NK-92 (cell line): ENCODE results near the gene BROX.
"Not testable (repeated sequence)": the region's sequence is repeated elsewhere in the genome, so short reads cannot be mapped to it uniquely, and the experiment has no call there.

Source experiments
- DNase-seq: peaks from one replicate; lab custom pipeline; 2025; ENCODE audit not compliant: unreplicated experiment; lab: John Stamatoyannopoulos, UW

The BROX gene

GRCh38 chr1:222712253-222713090, at the start of gene BROX, which contains the start of gene AIDA:
BROX (plus strand) TSS chr1:222712564; CDS start chr1:222715700, 3,136 bp downstream.
AIDA (minus strand) TSS chr1:222712491; CDS start chr1:222712317, 174 bp downstream.
- DNase-seq, result peak; percentile 57

GRCh38 chr1:222663431-222663934, 48.9 kb upstream of the BROX start:
- no peak for DNase-seq

GRCh38 chr1:222665964-222666363, 46.4 kb upstream of the BROX start:
- no peak for DNase-seq

- not testable (repeated sequence) for DNase-seq
These were observed 44.2 kb upstream of the BROX start for GRCh38 chr1:222668184-222668583.

- DNase-seq, result not testable (repeated sequence)
These were observed 43.3 kb upstream of the BROX start for GRCh38 chr1:222669107-222669506.

GRCh38 chr1:222670110-222670509, 42.3 kb upstream of the BROX start:
- no peak for DNase-seq

- DNase-seq, result no peak
These were observed 32.3 kb upstream of the BROX start for GRCh38 chr1:222680080-222680479.

DNA sequence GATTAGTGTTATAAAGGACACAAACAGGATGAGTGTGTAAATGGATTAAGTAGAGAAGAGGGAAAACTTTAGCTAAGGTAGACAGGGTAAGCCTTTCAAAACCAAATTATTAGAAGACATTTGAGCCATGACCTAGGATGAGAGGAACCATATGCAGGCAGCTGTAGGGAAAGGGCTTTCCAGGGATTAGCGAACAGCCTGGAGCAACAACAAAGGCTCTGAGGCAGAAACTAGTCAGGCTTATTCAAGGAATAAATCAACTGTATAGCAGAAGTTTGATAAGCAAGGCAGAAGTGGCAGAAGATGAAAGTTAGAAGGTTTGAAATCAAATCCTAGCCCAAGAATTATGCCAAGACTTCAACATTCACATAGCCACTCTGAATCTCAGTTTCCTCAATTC, 21.3 kb upstream of the BROX start:
- DNase-seq, result no peak

GRCh38 chr1:222694927-222695326, 17.4 kb upstream of the BROX start:
- DNase-seq, result no peak

DNA sequence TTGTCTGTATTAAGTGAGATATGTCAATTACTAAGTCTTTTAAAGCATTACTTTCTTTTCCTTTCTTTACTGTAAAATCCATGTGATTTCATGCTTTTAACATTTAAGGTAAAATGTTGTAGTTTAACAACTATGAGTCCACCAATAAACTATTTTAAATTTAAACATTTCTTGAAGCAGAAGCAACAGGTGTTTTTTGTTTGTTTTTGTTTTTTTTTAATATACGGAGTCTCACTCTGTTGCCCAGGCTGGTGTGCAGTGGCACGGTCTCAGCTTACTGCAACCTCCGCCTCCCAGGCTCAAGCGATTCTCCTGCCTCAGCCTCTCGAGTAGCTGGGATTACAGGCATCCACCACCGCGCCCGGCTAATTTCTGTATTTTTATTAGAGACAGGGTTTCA, 15.6 kb upstream of the BROX start:
- no peak for DNase-seq

DNA sequence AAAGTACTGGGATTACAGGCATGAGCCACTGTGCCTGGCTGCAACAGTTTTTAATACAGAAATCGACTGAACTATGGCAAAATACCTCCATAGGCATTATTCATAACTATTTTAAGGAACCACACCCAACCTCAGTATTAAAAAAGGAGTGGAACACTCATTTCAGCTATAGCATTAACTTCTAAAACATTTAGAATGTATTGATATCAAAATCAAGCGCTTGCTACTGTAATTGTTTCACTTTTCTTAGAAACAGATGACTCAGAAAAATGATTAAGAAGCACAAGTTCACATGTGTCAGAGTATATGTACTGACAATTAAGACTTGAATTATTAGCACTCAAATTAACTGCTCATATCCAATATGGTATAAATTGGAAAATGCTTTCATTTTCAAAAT, 15.2 kb upstream of the BROX start:
- DNase-seq, result no peak

DNA sequence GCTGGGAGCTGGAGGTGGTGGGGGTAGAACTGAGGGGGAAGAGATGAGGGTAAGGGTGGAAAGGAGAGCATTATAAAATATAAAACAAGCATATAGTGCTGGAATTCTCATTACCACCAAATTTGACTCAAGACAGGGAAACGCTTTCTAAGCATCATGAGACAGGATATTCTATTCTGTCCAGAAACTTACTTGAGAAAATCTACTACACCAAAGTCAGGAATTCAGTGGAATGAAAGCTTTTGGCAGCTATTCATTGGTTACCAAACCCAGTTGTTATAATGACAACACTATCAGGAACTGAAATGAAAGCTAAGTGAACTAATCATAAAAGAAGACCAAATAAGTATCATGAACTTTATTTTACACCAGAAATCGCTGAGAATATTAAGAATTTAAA, 14.5 kb upstream of the BROX start:
- no peak for DNase-seq

DNA sequence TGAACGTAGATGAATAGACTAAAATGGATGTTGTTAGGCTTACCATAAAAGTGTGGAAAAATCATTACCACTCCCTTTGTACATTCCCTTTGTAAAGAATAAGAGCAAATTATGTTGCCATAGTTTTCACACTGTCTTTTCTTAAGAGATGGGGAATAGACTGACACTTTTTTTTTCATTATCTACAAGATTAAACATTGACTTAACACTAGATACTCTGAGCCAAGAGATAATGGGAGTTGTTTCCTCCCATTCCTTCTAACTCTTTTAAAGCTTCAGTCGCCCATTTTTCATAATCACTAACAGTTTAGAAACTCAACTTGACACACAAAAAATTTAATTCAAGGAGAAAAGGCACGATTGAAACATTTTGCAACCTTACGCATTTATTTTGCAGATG, 10.2 kb upstream of the BROX start:
- DNase-seq, result no peak

- DNase-seq, result no peak
These were observed 8.1 kb upstream of the BROX start for GRCh38 chr1:222704260-222704659.

DNA sequence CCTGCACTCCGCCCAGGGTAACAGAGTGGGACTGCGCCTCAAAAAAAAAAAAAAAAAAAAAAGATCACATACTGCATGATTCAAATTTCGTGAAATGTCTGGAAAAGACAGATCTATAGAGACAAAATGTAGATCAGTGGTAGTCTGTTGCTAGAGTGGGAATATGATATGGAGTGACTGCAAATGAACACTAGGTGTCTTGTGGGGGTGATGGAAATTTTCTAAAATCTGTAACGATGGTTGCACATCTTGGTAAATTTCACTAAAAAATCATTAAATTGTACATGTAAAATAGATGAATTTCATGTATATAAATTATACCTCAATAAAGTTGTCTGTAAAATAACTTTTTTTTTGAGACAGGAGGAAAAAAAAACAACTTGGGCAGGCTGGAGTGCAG, 5.5 kb upstream of the BROX start:
- no peak for DNase-seq

- no peak for DNase-seq
These were observed 2.6 kb upstream of the BROX start for GRCh38 chr1:222709700-222710153.

GRCh38 chr1:222711319-222712252, 778 bp upstream of the BROX start:
- no peak for DNase-seq

DNA sequence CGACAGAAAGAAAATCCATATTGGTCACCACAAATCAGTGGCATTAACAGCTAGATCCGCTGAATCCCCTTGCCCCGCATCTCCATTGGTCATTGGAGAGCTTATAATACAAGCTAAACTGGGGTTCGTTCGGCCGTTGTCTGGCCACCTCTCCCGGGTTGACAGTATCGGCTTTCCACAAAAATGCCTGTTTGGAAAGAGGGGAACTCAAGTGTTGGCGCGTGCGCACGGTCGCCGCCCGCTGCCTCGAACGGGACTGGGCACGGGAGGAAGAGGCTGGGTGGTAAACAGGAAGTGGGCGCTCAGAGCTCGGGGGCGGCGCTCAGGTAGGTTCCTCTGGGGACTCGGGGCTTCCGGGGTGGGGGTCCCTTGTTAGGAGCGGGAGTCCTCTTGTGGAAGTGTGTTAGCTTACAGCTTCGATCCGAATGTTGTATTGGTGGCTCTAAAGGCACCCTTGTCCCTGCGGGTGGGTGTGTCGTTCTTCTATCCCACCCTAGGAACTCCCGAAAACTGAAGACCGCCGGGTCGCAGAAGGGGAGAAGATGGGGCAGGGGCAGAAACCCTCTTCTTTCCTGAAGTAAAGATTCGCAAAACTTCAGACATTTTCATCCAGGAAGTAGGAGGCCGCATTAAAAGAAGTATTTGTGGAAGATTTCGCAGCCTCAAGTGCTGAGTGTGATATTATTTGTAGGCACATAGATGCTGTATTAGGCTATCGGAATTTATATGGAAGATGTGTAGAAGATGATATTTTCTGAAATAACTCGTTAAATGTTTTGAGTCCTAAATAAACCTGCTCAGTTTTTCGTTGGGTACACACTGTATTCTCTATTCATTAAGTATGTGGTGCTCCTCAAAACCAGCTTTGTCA, 962 bp downstream of the BROX start:
- peak; percentile 74 for DNase-seq

GRCh38 chr1:222716393-222716792, 4.0 kb downstream of the BROX start:
- no peak for DNase-seq

- no peak for DNase-seq
These were observed 16.4 kb downstream of the BROX start for GRCh38 chr1:222728746-222729145.

GRCh38 chr1:222730866-222731265, 18.5 kb downstream of the BROX start:
- DNase-seq, result no peak
